Adipose tissue (tissue), 3 donors: ENCODE results near the gene CHRNA9. TPM values are rescaled to one million over a fixed set of nuclear protein-coding genes. Genes with fewer than 3 reads are reported as not detected.
"Not testable (repeated sequence)": the region's sequence is repeated elsewhere in the genome, so short reads cannot be mapped to it uniquely, and the experiment has no call there.

Experiments used
- H3K27ac ChIP-seq: one replicate; pipeline ENCODE4 v1.5.1; 2013; ENCODE audit warnings: low read depth, low read length
- WGBS, 3 donors: extraction: QIAGEN DNeasy Blood & Tissue Kit; methylation state at CpG; one replicate each; pipeline ENCODE4 v1.1.7; 2013; 5-methylcytosine and 5-hydroxymethylcytosine counted together
- polyA plus RNA-seq, 3 donors: library from polyadenylated mRNA; stranded (reverse); fragments of 200-250 nt; gene quantifications; one replicate each; pipeline ENCODE4 v1.2.3, GENCODE V29; 2013
- donor health status: healthy with polysubstance abuse.
- donor health status: Bipolar disorder and iron deficiency.
- donor health status: healthy.

The CHRNA9 gene
- polyA plus RNA-seq, 3 donors: not detected

DNA sequence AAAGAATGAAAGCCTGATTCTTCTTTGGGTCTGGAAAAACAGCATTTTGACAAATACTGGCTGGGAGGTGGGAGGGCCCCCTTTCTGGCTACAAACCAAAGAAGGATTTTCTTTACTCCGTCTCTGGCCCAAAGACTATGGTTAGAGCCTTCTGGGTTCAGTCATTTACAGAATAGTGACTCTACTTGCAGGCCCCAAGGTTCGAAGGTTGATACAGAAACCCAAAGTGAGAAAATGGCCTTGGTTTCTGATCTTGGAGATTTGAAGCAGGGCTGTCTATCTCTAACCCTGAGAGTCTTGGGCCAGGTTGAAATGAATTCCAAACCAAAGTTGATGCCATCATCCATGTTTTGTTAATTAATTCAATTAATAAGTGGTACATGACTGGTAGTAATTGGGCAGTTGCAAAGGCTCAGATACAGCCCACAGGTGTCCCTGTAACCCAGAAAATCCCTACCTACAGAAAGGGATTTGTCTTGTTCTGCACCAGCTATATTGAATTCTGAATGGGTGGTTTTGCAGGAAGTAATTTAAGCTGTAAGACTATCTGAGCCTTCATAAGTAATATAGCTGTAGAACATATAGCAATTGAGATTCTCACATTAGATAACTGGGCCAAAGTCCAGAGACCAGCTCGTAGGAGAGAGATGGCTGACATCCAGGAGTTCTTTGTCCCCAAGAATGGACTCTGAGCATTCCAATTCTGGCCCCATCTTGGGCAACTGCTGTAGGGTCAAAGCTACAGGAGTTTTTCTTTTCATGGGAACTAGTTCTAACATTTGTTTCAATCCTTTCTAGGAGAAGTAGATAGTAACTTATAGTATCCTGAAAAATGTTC is 34.5 kb downstream of the CHRNA9 start:
- no peak overlapping the region for H3K27ac ChIP-seq
- WGBS, 3 donors: 48 to 79% (median 76%) methylated on average over 3 of the region's 3 CpGs

DNA sequence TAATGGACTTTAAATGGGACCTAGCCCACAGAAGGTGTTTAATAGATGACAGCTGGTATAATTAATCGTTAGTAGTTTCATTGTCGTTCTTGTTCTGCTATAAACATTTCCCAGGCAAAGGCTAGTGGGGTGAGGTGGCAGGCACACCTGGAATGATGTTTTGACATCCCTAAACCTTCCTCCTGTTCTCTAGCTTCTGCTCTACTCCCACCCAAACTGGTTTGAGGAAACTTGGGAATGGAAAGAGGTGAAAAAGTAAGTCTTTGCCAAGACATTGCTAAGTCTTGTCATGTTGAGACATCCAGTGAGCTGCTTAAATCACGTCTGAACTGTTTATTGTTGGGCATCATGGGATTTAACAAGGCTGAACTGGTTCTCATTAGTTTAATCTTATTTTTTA is 37.5 kb downstream of the CHRNA9 start:
- WGBS, 3 donors: 57 to 70% (median 63%) methylated on average over 3 of the region's 3 CpGs
- H3K27ac ChIP-seq: no peak overlapping the region

DNA sequence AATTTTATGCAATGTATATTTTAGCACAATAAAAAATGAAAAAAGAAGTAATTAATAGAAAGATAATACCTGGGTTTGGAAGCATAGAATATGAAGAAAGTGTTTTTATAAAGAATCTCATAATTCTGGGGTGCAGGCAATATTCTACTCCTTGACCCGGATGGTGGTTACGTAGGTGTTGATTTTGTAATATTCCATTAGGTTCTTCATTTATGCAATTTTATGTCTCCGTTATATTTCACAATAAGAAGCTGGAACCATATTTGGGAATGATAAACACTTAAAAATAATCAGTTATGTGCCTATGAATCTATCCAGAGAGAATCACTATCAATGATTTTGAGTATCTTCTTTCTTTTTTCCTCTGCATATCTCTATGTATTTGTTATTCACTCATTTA is 38.5 kb downstream of the CHRNA9 start:
- WGBS, 3 donors: 54 to 99% (median 68%) methylated on average over 3 of the region's 3 CpGs
- no peak overlapping the region for H3K27ac ChIP-seq

DNA sequence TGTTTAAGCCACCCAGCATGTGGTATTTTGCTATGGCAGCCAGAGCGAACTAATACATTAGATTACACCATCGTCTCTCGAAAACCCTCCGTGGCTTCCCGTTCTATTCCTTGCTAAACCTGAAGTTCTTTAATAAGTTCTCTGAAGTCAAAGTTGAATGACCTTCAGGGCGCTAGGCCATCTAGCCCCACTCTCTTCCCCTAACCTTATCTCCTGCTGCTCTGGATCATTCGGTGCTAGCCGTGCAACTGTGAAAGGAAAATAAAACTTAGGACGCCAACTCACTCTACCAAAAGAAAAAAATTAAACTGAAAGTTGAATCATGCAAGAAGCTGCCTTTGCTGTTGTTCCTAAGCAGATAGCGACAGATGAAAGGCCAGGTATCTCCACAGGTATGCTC is 40.0 kb downstream of the CHRNA9 start:
- WGBS, 3 donors: 49 to 87% (median 83%) methylated on average over 10 of the region's 10 CpGs
- no peak overlapping the region for H3K27ac ChIP-seq

DNA sequence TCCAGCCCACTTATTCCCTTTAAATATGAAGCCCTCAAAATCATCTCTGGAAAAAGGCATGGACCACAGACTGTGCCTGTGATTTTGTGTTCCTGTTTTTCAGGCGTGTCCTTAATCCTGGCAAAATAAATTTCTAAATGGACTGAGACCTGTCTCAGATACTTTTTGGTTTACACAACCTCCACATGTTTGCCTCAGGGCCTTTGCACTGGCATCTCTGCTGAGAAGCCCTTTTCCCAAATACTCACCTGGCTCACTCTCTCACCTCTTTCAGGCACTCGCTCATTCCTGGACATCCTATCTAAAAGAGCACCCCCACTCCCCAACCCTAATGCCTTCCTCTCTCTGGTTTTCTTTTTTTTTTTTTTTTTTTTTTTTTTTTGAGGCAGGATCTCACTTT is 40.5 kb downstream of the CHRNA9 start:
- H3K27ac ChIP-seq: no peak overlapping the region
- WGBS, 3 donors: 92 to 95% (median 93%) methylated on average over 2 of the region's 2 CpGs

DNA sequence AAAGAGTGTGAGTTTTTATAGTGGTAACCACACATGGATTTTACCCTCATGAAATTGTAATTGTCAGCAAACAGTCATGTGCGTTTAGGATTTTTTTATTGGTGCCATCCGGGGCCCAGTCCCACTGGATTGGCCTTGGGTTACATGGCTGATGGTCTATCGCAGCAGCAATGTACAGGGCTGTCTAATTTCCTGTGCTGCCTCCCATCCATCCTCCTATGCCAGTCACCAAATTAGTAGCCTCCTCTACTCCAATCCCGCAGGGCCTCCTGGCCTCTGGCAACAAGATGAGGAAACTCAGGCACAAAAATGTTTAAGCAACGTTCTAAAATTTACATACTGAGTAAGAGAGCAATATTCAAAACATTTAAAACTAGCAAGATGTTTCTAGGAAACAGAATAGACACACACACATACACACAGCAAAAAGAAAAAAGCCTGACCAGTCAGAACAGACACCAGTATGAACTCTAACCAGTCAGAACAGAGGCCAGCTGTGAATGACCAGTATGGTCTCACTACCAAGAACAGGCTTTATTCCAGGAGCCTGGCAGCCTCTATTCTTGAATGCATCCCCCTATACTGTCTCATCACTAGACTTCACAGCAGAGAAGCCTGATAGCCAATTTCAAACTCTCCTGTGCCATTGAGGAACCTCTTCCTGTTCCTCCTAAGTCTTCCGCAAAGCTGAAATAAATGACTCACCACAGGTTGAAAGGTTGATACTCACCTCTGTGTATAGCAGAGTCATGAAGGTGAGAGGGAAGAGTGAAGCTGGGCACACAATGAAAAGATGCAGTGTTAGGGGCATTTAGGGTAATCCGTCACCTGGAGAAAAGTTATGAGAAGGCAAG is 42.6 kb downstream of the CHRNA9 start:
- H3K27ac ChIP-seq: no peak overlapping the region
- 71 to 78% (median 77%) methylated on average over 7 of the region's 7 CpGs for WGBS, 3 donors

DNA sequence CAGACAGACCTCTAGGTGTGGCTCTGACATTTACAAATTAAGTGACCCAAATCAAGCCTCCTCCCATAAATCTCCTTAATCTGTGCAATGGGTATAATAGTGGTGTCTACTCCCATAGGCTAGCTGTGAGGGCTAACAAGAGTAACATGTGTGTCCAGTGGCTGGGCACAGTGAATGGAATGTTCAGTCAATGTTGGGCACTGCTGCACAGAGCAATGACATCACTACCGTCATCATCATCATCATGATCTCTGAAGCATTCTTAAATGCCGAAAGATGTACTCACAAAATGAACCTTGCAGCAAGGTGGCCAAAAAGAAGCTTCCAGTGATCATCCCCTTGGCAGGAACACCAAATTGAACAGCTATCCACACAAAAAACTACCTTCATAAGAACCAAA is 43.5 kb downstream of the CHRNA9 start:
- H3K27ac ChIP-seq: no peak overlapping the region
- WGBS, 3 donors: 49 to 81% (median 67%) methylated on average over 2 of the region's 2 CpGs

DNA sequence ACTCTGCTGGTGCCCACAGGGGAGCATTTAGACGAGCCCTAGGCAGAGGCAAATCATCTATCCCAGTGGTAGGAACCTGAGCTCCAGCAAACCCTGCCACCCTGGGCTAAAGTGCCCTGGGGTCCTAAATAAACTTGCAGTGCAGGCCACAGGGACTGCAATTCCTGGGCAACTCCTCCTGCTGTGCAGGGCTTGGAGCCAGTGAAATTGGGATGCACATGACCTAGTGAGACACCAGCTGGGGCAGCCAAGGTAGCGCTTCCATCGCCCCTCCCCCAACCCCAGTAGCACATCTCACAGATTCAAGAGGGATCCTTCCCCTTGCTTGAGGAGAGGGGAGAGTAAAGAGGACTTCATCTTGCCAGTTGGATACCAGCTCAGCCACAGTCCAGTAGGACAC is 44.1 kb downstream of the CHRNA9 start:
- WGBS, 3 donors: 66 to 78% (median 67%) methylated on average over 3 of the region's 3 CpGs
- no peak overlapping the region for H3K27ac ChIP-seq

DNA sequence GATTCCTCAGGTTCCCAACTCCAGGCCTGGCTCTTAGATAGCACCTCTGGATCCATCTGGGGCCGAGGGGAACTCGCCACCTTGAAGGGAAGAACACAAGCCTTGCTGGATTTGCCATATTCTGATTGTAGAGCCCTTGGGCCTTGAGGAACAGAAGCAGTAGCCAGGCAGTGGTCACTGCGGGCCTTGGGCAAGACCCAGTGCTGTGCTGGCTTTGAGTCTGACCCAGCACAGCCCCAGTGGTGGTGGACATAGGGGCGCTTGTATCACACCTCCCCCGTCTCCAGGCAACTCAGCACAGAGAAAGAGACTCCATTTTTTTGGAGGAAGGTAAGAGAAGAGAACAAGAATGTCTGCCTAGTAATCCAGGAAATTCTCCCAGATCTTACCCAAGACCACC is 45.5 kb downstream of the CHRNA9 start:
- 73 to 88% (median 80%) methylated on average over 5 of the region's 5 CpGs for WGBS, 3 donors
- no peak overlapping the region for H3K27ac ChIP-seq

DNA sequence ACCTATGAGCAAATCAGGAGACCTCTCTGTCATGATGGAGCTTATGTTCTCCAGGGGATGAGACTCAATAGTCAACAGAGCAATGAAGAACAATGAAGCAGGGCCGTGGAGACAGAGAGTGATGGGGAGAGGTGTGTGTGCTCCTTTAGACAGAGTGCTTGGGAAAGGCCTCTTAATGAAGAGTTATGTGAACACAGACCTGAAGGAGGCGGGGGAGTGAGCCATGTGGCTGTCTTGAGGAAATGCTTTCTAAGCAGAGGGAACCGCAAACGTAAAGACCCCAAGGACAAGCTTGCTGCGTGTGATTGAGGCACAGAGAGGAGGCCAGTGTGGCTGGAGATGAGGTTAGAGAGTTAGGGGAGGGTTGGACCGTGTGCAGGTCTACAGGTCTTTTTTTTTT is 53.1 kb downstream of the CHRNA9 start:
- 48 to 79% (median 56%) methylated on average over 6 of the region's 6 CpGs for WGBS, 3 donors
- H3K27ac ChIP-seq: no peak overlapping the region

DNA sequence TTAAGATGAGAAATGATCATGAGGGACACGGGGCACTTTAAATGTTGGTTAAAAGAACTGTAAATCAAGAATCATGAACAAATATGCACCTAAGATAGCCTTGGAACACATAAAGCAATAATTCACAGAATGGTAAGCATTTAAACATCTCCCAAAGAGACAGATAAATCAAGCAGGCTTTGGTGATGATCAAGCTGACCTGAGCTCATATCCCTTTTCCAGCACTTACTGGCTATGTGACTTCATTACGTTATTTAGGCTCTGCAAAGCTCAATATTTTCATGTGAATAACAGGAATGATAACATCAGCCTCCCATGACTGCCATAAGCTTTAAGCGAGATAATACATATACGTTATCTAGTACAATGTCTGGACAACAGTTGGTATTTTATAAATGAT is 54.9 kb downstream of the CHRNA9 start:
- WGBS, 3 donors: 69 to 92% (median 88%) methylated on average over 4 of the region's 4 CpGs

DNA sequence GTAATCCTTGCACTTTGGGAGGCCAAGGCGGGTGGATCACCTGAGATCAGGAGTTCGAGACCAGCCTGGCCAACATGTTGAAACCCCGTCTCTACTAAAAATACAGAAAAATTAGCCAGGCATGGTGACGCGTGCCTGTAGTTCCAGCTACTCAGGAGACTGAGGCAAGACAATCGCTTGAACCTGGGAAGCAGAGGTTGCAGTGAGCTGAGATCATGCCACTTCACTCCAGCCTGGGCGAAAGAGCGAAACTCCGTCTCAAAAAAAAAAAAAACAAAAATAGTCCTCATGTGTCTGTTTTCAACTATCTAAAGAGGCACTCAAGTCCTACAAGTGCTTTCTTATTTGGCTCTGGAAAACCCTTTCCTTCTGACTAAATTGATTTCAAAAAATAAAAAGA is 57.1 kb downstream of the CHRNA9 start:
- not testable (repeated sequence) for H3K27ac ChIP-seq
- WGBS, 3 donors: 96% methylated on average over 9 of the region's 9 CpGs

More for the DNA sequence above, 54.9 kb downstream of the CHRNA9 start:
- no peak overlapping the region for H3K27ac ChIP-seq

DNA sequence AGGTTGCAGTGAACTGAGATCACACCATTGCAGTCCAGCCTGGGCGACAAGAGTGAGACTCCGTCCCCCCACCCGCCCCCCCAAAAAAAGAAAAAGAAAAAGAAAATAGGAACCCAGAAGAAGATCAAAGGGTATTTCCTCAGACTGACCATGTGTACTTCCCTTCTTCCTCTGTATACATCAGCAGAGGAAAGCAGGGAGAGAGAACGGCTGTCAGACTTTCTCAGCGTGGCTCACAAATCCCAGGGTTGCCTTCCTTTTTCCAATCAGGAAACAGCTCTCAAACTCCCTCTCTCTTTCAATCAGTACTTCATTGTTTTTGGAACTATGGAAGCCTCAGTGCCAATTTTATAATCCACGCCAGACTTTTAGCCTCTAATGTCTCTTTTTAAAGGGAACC is 59.1 kb downstream of the CHRNA9 start:
- no peak overlapping the region for H3K27ac ChIP-seq
- WGBS, 3 donors: 45 to 84% (median 53%) methylated on average over 6 of the region's 6 CpGs

DNA sequence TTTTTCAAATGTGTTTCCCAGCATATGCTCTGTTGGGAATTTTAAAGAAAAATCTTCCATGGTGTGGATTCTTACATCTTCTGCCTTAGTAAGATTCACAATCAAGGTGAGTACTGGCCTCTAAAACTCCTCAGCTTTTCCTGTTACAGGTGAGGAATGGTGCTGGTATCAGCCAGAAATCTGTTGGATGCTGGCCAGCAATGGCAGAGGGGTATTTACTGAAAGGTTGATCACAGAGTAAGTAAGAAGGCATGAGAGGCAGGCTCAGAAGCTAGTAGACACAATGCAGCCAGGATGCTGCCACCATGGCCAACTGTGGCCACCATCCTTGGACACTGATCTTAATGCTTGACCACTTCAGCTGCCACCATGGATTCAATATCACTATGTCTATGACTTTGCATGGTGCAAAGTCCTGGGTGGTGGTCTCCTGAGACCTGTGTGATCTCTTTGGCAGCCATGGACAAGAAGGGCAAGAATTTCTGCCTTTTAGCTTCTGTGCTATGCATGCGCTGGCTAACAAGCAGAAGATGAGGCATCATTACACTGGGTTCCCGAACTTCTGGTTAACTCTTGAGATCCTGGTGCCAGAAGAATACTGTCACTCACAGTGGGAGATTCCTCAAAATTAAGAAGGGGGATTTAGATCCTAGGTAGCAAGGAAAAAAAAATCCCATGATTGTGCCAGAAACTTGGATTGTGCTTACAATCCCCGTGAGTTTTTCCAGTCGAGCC is 60.2 kb downstream of the CHRNA9 start:
- no peak overlapping the region for H3K27ac ChIP-seq

DNA sequence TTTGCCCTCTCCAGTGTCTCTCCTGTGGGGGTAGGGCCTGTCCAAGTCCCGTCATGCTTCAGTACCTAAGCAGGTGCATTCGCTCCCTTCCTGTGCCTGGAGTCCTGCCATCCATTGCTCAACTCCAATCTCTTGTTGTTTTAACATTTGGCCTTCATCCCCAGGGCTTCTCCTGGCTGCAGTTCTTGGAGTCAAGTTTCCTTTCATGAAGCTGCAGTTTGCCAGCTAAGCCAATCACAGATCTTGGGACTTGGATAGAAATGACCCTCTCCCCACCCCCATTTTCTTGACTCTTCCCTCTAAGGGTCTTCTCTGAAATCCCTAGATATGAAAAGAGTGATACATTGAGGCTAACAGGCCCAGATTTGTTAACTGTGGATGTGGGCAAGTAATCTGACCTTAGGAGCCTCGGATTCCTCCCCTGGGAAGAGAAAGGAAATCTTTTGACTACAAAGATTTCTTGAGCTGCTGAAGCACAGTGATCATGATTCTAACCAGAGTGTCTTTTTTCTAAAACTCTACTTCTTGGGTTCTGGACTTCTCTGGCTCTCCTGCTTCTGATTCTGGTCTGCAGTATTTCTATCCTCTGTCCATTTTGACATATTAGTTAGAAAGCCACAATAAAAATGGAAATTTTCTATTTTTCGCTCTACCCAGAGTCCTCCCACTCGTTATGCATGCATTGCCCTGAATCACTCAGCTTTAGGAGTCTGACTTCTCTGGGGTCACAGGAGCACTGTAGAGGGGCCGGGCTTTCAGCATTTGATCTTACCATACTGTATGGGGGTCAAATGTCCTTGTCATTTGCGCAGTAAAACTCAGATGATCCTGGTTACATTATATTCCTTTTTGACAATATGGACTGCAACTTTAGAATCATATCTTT is 61.0 kb downstream of the CHRNA9 start:
- 48 to 54% (median 50%) methylated on average over 7 of the region's 7 CpGs for WGBS, 3 donors
- H3K27ac ChIP-seq: no peak overlapping the region

More for the DNA sequence above, 60.2 kb downstream of the CHRNA9 start:
- 23 to 64% (median 56%) methylated on average over 4 of the region's 4 CpGs for WGBS, 3 donors

DNA sequence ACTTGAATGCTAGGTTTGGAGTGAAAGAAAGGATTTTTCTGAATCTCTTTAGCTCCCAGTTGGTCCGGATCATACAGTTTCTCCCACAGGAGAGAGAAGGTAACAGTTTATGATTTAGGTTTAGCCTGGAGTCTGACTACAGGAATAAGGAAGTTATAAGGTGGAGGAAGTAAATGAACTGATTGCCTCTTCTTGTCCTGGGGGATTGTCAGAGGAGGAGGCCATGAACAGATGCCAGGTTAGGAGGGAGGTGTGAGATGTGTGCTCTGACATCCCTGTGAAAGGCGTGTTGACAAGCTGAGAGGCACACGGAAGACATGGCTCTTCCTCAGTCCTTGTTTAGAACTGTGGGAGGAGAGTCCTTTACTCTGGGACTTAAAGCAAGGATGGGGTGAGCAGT is 64.4 kb downstream of the CHRNA9 start:
- WGBS, 3 donors: 83 to 99% (median 89%) methylated on average over 3 of the region's 3 CpGs
- H3K27ac ChIP-seq: no peak overlapping the region

DNA sequence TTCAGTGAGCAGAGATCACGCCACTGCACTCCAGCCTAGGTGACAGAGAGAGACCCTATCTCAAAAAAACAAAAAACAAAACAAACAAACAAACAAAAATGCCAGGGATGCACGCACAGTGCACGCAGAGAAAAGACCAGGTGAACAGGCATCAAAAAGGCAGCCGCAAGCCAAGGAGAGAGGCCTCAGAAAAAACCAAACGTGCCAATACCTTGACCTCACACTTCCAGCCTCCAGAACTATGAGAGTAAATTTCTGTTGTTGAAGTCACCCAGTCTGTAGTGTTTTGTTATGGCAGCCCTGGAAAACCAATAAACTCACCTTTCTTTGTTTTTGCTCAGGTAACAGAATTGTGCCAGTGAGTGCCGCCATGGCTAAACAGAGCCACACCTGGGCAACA is 66.0 kb downstream of the CHRNA9 start:
- no peak overlapping the region for H3K27ac ChIP-seq
- 93 to 98% (median 98%) methylated on average over 6 of the region's 6 CpGs for WGBS, 3 donors

DNA sequence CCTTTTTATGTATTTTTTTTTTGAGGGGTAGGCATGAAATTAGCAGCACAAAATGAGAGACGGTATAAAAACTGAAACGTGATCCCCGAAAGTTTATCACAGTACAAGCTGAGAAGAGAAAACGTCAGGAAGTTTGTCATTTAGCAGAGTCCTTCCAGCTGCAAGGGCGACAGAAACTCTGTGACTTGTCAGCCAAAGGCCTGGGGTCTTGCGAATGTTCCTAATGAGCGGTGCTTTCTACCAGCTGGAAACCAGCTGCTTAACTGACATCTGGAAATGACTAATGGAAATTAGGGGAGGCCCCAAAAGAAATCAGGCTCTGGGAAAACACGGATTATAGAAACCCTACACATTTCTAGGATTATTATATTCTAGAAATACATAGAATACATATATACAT is 66.5 kb downstream of the CHRNA9 start:
- no peak overlapping the region for H3K27ac ChIP-seq
- 70 to 75% (median 75%) methylated on average over 8 of the region's 8 CpGs for WGBS, 3 donors
